ENCODE results near the gene HTT. TPM values are rescaled to one million over a fixed set of nuclear protein-coding genes. Genes with fewer than 3 reads are reported as not detected.

The HTT gene
- total RNA-seq, 4 donors from 2014 or later = 31.1 to 48.6 (median 43.0) TPM

- Histone ChIP-seq H3K9me3 (no peaks in the 10 kb centered on the region), H3K4me1 (peaks cover 0 to 21% (median 5%) of the 10 kb centered on the region in 3 donors), H3K27ac (no peak overlapping the region), H3K36me3 (peaks cover 0 to 12% of the 10 kb centered on the region in 2 donors), H3K4me3 (no peak overlapping the region), H3K27me3 (no peaks in the 10 kb centered on the region)
- no CpG with 5 or more reads among the region's 16 CpGs for WGBS, 2 donors (ENCODE audit: low coverage in 1 of 2)
- TF ChIP-seq POLR2A (IDR thresholded peaks at IDR 0.05) (no peak), POLR2AphosphoS5 (IDR thresholded peaks at IDR 0.05) (no peak), EP300 (IDR thresholded peaks at IDR 0.05) (no peak), CTCF (IDR thresholded peaks at IDR 0.05) (no peak)
- ATAC-seq = no peak
Measured at GRCh38 chr4:3246458-3247398, 172.2 kb downstream of the HTT start.

GRCh38 chr4:3247399-3248177, 173.1 kb downstream of the HTT start:
- WGBS, 2 donors (ENCODE audit: low coverage in 1 of 2) = 93% methylated on average over 4 of the region's 21 CpGs; no CpG with 5 or more reads in 1 of the 2 donors

GRCh38 chr4:3248178-3248480, 173.6 kb downstream of the HTT start:
- ATAC-seq = no peak
- Histone ChIP-seq H3K4me1 (peaks cover 0 to 7% (median 0%) of the 10 kb centered on the region in 3 donors), H3K27me3 (no peaks in the 10 kb centered on the region), H3K4me3 (no peak overlapping the region), H3K36me3 (peaks cover 0 to 12% of the 10 kb centered on the region in 2 donors), H3K27ac (no peak overlapping the region), H3K9me3 (no peaks in the 10 kb centered on the region)
- TF ChIP-seq EP300 (IDR thresholded peaks at IDR 0.05) (no peak), CTCF (IDR thresholded peaks at IDR 0.05) (no peak), POLR2AphosphoS5 (IDR thresholded peaks at IDR 0.05) (no peak), POLR2A (IDR thresholded peaks at IDR 0.05) (no peak)
- WGBS, 2 donors (ENCODE audit: low coverage in 1 of 2) = 98% methylated on average over 8 of the region's 14 CpGs; no CpG with 5 or more reads in 1 of the 2 donors

More at GRCh38 chr4:3247399-3248177, 173.1 kb downstream of the HTT start:
- H3K36me3 ChIP-seq = peaks cover 0 to 12% of the 10 kb centered on the region in 2 donors
- no peak overlapping the region for H3K4me3 ChIP-seq
- peaks cover 0 to 12% (median 0%) of the 10 kb centered on the region in 3 donors for H3K4me1 ChIP-seq
- TF ChIP-seq POLR2A (IDR thresholded peaks at IDR 0.05) (no peak), CTCF (IDR thresholded peaks at IDR 0.05) (no peak), POLR2AphosphoS5 (IDR thresholded peaks at IDR 0.05) (no peak), EP300 (IDR thresholded peaks at IDR 0.05) (no peak)
- no peaks in the 10 kb centered on the region for H3K9me3 ChIP-seq
- ATAC-seq = no peak
- H3K27me3 ChIP-seq = no peaks in the 10 kb centered on the region
- H3K27ac ChIP-seq = no peak overlapping the region

- H3K27me3 ChIP-seq = no peaks in the 10 kb centered on the region
- peak; percentile 62 for TF ChIP-seq POLR2AphosphoS5 (IDR thresholded peaks at IDR 0.05)
- no peak for TF ChIP-seq CTCF (IDR thresholded peaks at IDR 0.05)
- no peak for TF ChIP-seq EP300 (IDR thresholded peaks at IDR 0.05)
- no peak for TF ChIP-seq POLR2A (IDR thresholded peaks at IDR 0.05)
- H3K4me3 ChIP-seq = no peak within 1 kb of the TSS
- peaks cover 0 to 8% of the 10 kb centered on the region in 2 donors for H3K36me3 ChIP-seq
- H3K27ac ChIP-seq = no peak within 1 kb of the TSS
- 72 to 90% methylated on average over 2 to 28 of the region's 72 CpGs for WGBS, 2 donors (ENCODE audit: low coverage in 1 of 2)
- H3K9me3 ChIP-seq = no peaks in the 10 kb centered on the region
- H3K4me1 ChIP-seq = peaks cover 0 to 7% (median 0%) of the 10 kb centered on the region in 3 donors
- no peak for ATAC-seq
Measured at GRCh38 chr4:3248811-3249661, 174.6 kb downstream of the HTT start, which contains the start of gene MSANTD1. Gene MSANTD1 (plus strand): TSS chr4:3249159. CDS start chr4:3249223, 64 bp downstream.
